Measurements from ENCODE around the gene CPTP. TPM values are rescaled to one million over a fixed set of nuclear protein-coding genes. Genes with fewer than 3 reads are reported as not detected.

The CPTP gene
- total and polyA plus RNA-seq, 2 donors (not counting 1 experiment from before 2014, with no cell fraction given), result 17.1 to 18.8 TPM

- Histone ChIP-seq H3K4me2 (replicated peaks; ENCODE audit: low read depth, low read length, poor library complexity, severe bottlenecking) (no peak overlapping the region), H3K36me3 (replicated peaks in 1 of 2; ENCODE audit: control extremely low read depth in 1 of 2, control insufficient read depth in 1 of 2, extremely low read depth in 1 of 2, insufficient read depth in 2 of 2, low read length in 1 of 2) (no peaks in the 10 kb centered on the region), H2AFZ (ENCODE audit: insufficient read depth, low read depth, low read length, poor library complexity, severe bottlenecking) (no peak overlapping the region), H3K79me2 (ENCODE audit: control insufficient read depth, insufficient read depth, low read length) (peaks cover 33% of the 10 kb centered on the region), H3K9ac (ENCODE audit: low read length) (no peak overlapping the region), H3K4me1 (ENCODE audit: control insufficient read depth in 2 of 2, insufficient read depth in 2 of 2, low read length in 2 of 2) (peaks cover 28 to 38% of the 10 kb centered on the region in 2 donors), H4K20me1 (ENCODE audit: control insufficient read depth, insufficient read depth, low read length, poor library complexity, severe bottlenecking) (peaks cover 43% of the 10 kb centered on the region), H3K4me3 (ENCODE audit: control extremely low read depth in 1 of 5, extremely low read depth in 1 of 5, insufficient read depth in 1 of 5, low read depth in 2 of 5, low read length in 4 of 5) (no peak overlapping the region), H3K27ac (ENCODE audit: low read length in 2 of 2) (no peak overlapping the region), H3K9me3 (ENCODE audit: control extremely low read depth in 1 of 3, control insufficient read depth in 2 of 3, insufficient read depth in 1 of 3, low read length in 2 of 3) (no peaks in the 10 kb centered on the region), H3K27me3 (replicated peaks in 1 of 4; ENCODE audit: control extremely low read depth in 1 of 4, control insufficient read depth in 3 of 4, insufficient read depth in 4 of 4, low read length in 3 of 4) (no peaks in the 10 kb centered on the region)
- Mint-ChIP-seq H3K4me1 (peaks cover 31% of the 10 kb centered on the region), H3K27me3 (no peaks in the 10 kb centered on the region), H3K4me3 (no peak overlapping the region), H3K27ac (no peak overlapping the region), H3K9me3 (ENCODE audit: insufficient read depth) (no peaks in the 10 kb centered on the region)
- POLR2A ChIA-PET, result interaction anchor here (0.7 kb wide), 1 partner anchor 87 kb away, joined by 5 read pairs; no protein-coding TSS in a partner anchor
- ATAC-seq (ENCODE audit: low read depth) (no peak), DNase-seq (no peak)
- WGBS (ENCODE audit: insufficient coverage), result 87% methylated on average over 25 of the region's 31 CpGs
- TF ChIP-seq EZH2 (IDR thresholded peaks at IDR 0.05; ENCODE audit: borderline replicate concordance, insufficient read depth, low read depth, low read length, poor library complexity, severe bottlenecking) (no peak), CTCF (IDR thresholded peaks at IDR 0.05) (no peak)
- CTCF ChIA-PET, result interaction anchor here (0.5 to 1.2 kb wide), 2 partner anchors 11 to 271 kb away, joined by 4 read pairs; no protein-coding TSS in a partner anchor
- intact Hi-C loops (cut with micrococcal nuclease), result no loop called here
Measured at GRCh38 chr1:1302951-1303509, 21.6 kb upstream of the CPTP start.

GRCh38 chr1:1303736-1304135, 20.9 kb upstream of the CPTP start:
- H3K4me1 Mint-ChIP-seq, result peaks cover 31% of the 10 kb centered on the region
- Histone ChIP-seq H3K9ac (ENCODE audit: low read length) (no peak overlapping the region), H3K4me3 (ENCODE audit: control extremely low read depth in 1 of 5, extremely low read depth in 1 of 5, insufficient read depth in 1 of 5, low read depth in 2 of 5, low read length in 4 of 5) (no peak overlapping the region), H3K4me2 (replicated peaks; ENCODE audit: low read depth, low read length, poor library complexity, severe bottlenecking) (no peak overlapping the region), H2AFZ (ENCODE audit: insufficient read depth, low read depth, low read length, poor library complexity, severe bottlenecking) (no peak overlapping the region), H3K27ac (ENCODE audit: low read length in 2 of 2) (no peak overlapping the region), H4K20me1 (ENCODE audit: control insufficient read depth, insufficient read depth, low read length, poor library complexity, severe bottlenecking) (peaks cover 43% of the 10 kb centered on the region), H3K79me2 (ENCODE audit: control insufficient read depth, insufficient read depth, low read length) (peaks cover 33% of the 10 kb centered on the region), H3K9me3 (ENCODE audit: control extremely low read depth in 1 of 3, control insufficient read depth in 2 of 3, insufficient read depth in 1 of 3, low read length in 2 of 3) (no peaks in the 10 kb centered on the region), H3K27me3 (replicated peaks in 1 of 4; ENCODE audit: control extremely low read depth in 1 of 4, control insufficient read depth in 3 of 4, insufficient read depth in 4 of 4, low read length in 3 of 4) (no peaks in the 10 kb centered on the region), H3K36me3 (replicated peaks in 1 of 2; ENCODE audit: control extremely low read depth in 1 of 2, control insufficient read depth in 1 of 2, extremely low read depth in 1 of 2, insufficient read depth in 2 of 2, low read length in 1 of 2) (no peaks in the 10 kb centered on the region), H3K4me1 (ENCODE audit: control insufficient read depth in 2 of 2, insufficient read depth in 2 of 2, low read length in 2 of 2) (peaks cover 28 to 38% of the 10 kb centered on the region in 2 donors)
- TF ChIP-seq EZH2 (IDR thresholded peaks at IDR 0.05; ENCODE audit: borderline replicate concordance, insufficient read depth, low read depth, low read length, poor library complexity, severe bottlenecking) (no peak), CTCF (IDR thresholded peaks at IDR 0.05) (no peak)
- peak overlapping the region; percentile 26 for H3K27ac Mint-ChIP-seq
- no peaks in the 10 kb centered on the region for H3K27me3 Mint-ChIP-seq
- DNase-seq, result no peak
- intact Hi-C loops (cut with micrococcal nuclease), result no loop called here
- H3K4me3 Mint-ChIP-seq, result peak overlapping the region; percentile 10
- POLR2A ChIA-PET, result interaction anchor here (0.6 kb wide), 1 partner anchor 52 kb away, joined by 3 read pairs; no protein-coding TSS in a partner anchor
- CTCF ChIA-PET, result interaction anchor here (1.2 kb wide), 1 partner anchor 12 kb away, joined by 4 read pairs; no protein-coding TSS in a partner anchor
- no peak for ATAC-seq (ENCODE audit: low read depth)
- WGBS (ENCODE audit: insufficient coverage), result 88% methylated on average over 12 of the region's 13 CpGs
- H3K9me3 Mint-ChIP-seq (ENCODE audit: insufficient read depth), result no peaks in the 10 kb centered on the region
